Pancreas (tissue), 10 donors: ENCODE results near the gene SMURF1. TPM values are rescaled to one million over a fixed set of nuclear protein-coding genes. Genes with fewer than 3 reads are reported as not detected.

Experiments used
- ATAC-seq, 4 donors: fragments of 200-7000 bp; cut with Tn5 transposase; one replicate each; pipeline versions ENCODE4 v1.8.0 to v1.9.1; 2020; ENCODE audit warnings: mild to moderate bottlenecking in 4 of 4, moderate library complexity in 4 of 4
- DNase-seq, 6 donors: peaks; one replicate each; pipeline ENCODE4 v3.0.0-alpha.2; 2020
- FAIRE-seq: peaks from 2 replicates; lab custom pipeline; 2012; peaks lifted over from hg19 to GRCh38; lab: Jason Lieb, UNC
- H3K27ac ChIP-seq, 4 donors: fragments of 200-600 bp; sonication (generic); 1 replicate in 3 of 4; 2 replicates in 1 of 4; pipeline versions ENCODE4 v1.5.0 to v1.8.0; 2020
- H3K27me3 ChIP-seq, 4 donors: fragments of 200-600 bp; one replicate each; pipeline ENCODE4 v1.8.0; 2021
- H3K36me3 ChIP-seq, 3 donors: fragments of 200-600 bp; sonication (generic) in 1 of 3; one replicate each; pipeline versions ENCODE4 v1.5.0 to v1.8.0; 2020 to 2021
- H3K4me1 ChIP-seq, 3 donors: fragments of 200-600 bp; one replicate each; pipeline ENCODE4 v1.8.0; 2021
- H3K4me3 ChIP-seq, 4 donors: fragments of 200-600 bp; sonication (generic) in 2 of 4; one replicate each; pipeline versions ENCODE4 v1.5.0 to v1.8.0; 2020 to 2021
- H3K9me3 ChIP-seq, 4 donors: fragments of 200-600 bp; one replicate each; pipeline ENCODE4 v1.8.0; 2021
- WGBS, 2 donors: extraction: QIAGEN DNeasy Blood & Tissue Kit; methylation state at CpG; one replicate each; pipeline ENCODE4 v1.1.7; 2013; 5-methylcytosine and 5-hydroxymethylcytosine counted together
- intact Hi-C, 3 donors: fragments of 100-400 bp; cut with DNase I; formaldehyde crosslinking; loops; one replicate each; pipeline versions ENCODE4 v1.11.1 to v1.14.2; 2022
- polyA plus RNA-seq, 2 donors: library from polyadenylated mRNA; stranded (reverse); fragments of 200-250 nt; gene quantifications; one replicate each; pipeline ENCODE4 v1.2.3, GENCODE V29; 2013
- total RNA-seq, 6 donors: library from RNA; stranded (reverse); fragmentation: NEBNext Ultra II Directional in 4 of 6; extraction: Animal tissue kit (Norgen Biotek cat#: 25700) in 4 of 6; gene quantifications; one replicate each; pipeline versions ENCODE4 v1.2.1 to v1.2.4, GENCODE V29; 2021 to 2023
- TF ChIP-seq, protein P1 (sequence below), 4 donors: fragments of 200-600 bp; sonication (generic) in 3 of 4; IDR thresholded peaks; one replicate each; pipeline versions ENCODE4 v1.5.0 to v1.8.0; 2021; ENCODE audit warnings: antibody characterized with exemption in 4 of 4
- donor health status: healthy with polysubstance abuse.
- donor health status: DM: no; HTN: no; CAD: no; lungs with moderate emphysema.
- donor health status: DM: no; HTN: no; CAD: no.
- donor health status: control.
- donor health status: control.
- donor health status: Bipolar disorder and iron deficiency.
- donor health status: DM: yes; HTN: yes; CAD: no.
- donor health status: DM: no; HTN: no; CAD: no.
- donor health status: DM: no; HTN: no; CAD: no.
- donor health status: DM: yes; HTN: yes; CAD: no.

The SMURF1 gene
- total and polyA plus RNA-seq, 8 donors: 7.6 to 22.7 (median 14.1) TPM

DNA sequence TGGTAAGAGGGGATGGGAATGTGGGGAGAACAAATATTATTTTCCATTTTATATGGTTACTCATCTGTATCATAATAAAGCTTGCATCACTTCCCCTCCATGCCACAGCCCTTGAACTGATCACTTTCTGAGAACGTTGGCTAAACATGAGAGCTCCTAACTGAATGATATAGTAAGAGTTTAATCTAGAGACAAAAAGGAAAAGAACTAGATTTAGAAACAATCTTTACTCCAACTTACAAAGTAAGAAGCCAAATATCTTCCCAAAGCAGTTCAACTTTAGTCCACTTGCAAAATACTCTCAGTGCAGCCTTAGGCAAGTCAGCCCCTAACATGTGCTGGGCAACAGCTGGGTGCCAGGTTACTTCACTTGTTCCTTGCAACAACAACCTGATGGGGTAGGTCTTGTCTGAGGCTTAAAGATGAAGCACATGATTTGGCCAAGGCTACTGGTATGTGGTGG is 20.3 kb downstream of the SMURF1 start:
- FAIRE-seq: no peak
- ATAC-seq: peak in 1 of 4 donors; percentile 8
- intact Hi-C loops: no loop called here
- 55 to 59% methylated on average over 1 of the region's 1 CpG for WGBS, 2 donors
- Histone ChIP-seq H3K36me3 (no peaks in the 10 kb centered on the region), H3K27me3 (no peaks in the 10 kb centered on the region), H3K4me3 (no peak overlapping the region), H3K9me3 (no peaks in the 10 kb centered on the region), H3K27ac (peak overlapping the region in 2 of 4 donors; percentile 3 to 42), H3K4me1 (peaks cover 25 to 49% (median 42%) of the 10 kb centered on the region in 3 donors)
- TF ChIP-seq, protein P1, sequence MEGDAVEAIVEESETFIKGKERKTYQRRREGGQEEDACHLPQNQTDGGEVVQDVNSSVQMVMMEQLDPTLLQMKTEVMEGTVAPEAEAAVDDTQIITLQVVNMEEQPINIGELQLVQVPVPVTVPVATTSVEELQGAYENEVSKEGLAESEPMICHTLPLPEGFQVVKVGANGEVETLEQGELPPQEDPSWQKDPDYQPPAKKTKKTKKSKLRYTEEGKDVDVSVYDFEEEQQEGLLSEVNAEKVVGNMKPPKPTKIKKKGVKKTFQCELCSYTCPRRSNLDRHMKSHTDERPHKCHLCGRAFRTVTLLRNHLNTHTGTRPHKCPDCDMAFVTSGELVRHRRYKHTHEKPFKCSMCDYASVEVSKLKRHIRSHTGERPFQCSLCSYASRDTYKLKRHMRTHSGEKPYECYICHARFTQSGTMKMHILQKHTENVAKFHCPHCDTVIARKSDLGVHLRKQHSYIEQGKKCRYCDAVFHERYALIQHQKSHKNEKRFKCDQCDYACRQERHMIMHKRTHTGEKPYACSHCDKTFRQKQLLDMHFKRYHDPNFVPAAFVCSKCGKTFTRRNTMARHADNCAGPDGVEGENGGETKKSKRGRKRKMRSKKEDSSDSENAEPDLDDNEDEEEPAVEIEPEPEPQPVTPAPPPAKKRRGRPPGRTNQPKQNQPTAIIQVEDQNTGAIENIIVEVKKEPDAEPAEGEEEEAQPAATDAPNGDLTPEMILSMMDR (IDR thresholded peaks at IDR 0.05): no peak
- no peak for DNase-seq

DNA sequence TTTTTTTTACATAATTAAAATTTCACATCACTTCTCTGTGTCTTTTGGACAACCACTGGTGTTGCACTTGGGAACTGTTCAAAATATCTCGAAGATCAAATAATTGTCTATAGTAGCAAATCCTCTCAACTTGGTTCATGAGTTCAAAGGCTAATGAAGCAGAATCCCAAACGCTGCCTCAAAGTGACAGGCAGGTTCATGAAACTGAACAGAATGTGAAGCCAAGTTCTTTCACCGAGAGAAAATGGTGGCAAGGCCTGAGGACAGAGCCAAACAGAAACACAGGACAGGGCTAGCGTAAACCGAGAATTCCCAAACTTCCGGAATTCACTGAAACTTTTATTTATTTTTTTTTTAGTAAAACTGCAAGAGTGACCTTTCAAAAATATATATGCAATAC is 21.1 kb downstream of the SMURF1 start:
- H3K4me1 ChIP-seq: peaks cover 18 to 41% (median 35%) of the 10 kb centered on the region in 3 donors
- TF ChIP-seq, protein P1 (IDR thresholded peaks at IDR 0.05): no peak
- WGBS, 2 donors: 94 to 95% methylated on average over 6 of the region's 6 CpGs
- no peaks in the 10 kb centered on the region for H3K27me3 ChIP-seq
- no peak overlapping the region for H3K27ac ChIP-seq
- intact Hi-C loops: no loop called here
- no peaks in the 10 kb centered on the region for H3K36me3 ChIP-seq
- no peaks in the 10 kb centered on the region for H3K9me3 ChIP-seq
- FAIRE-seq (no peak), ATAC-seq (no peak), DNase-seq (no peak)
- H3K4me3 ChIP-seq: no peak overlapping the region

DNA sequence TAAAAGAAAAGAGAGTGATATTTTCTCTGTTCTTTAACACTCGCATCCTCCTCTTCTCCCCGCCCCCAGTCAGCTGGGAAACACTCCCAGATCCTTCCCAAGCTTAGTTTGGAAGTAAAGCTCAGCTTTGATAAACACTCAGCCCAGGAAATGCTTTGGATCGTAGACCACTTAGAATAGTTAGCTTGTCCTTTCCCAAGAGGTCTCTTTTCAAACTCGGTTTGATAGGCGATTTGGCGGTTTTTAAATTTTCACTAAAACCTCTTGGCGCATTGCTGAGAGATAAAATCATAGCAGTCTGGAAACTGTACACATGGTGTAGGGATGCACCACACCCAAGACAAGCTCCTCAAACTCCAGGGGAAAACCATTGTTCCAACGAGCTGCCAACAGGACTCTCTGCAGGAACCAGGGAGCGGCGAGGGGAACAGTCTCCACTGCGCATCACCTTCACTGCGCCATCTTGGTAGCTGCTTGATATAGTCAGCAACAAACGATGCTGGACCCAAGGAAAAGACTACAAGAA is 22.3 kb downstream of the SMURF1 start:
- intact Hi-C loops: no loop called here
- TF ChIP-seq, protein P1 (IDR thresholded peaks at IDR 0.05): no peak
- Histone ChIP-seq H3K4me3 (no peak overlapping the region), H3K27me3 (no peaks in the 10 kb centered on the region), H3K4me1 (peaks cover 10 to 29% (median 23%) of the 10 kb centered on the region in 3 donors), H3K27ac (no peak overlapping the region), H3K9me3 (no peaks in the 10 kb centered on the region), H3K36me3 (no peaks in the 10 kb centered on the region)
- 88 to 90% methylated on average over 13 of the region's 13 CpGs for WGBS, 2 donors
- no peak for DNase-seq
- FAIRE-seq: no peak
- ATAC-seq: peak in 1 of 4 donors; percentile 29

DNA sequence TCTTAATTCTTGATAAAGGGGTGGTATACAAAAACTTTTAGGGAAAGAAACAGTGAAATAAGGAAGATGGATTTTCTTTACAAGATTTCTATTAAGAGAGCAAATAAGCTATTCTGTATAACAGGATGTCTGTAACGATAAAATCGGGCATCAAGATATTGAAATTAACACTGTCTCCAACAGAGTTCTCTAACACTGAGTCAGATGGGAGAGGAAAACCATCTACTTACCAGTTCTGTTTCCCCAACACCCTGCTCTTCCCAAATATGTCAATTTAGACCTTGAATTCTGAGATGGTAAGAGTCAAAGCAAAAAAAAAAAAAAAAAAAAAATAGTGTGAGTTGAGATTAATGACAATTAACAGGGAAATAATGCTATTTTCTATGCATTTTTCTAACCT is 23.0 kb downstream of the SMURF1 start:
- H3K27me3 ChIP-seq: no peaks in the 10 kb centered on the region
- TF ChIP-seq, protein P1 (IDR thresholded peaks at IDR 0.05): no peak
- FAIRE-seq (no peak), ATAC-seq (no peak), DNase-seq (no peak)
- H3K4me1 ChIP-seq: peaks cover 10 to 24% (median 23%) of the 10 kb centered on the region in 3 donors
- no peaks in the 10 kb centered on the region for H3K36me3 ChIP-seq
- intact Hi-C loops: no loop called here
- H3K4me3 ChIP-seq: no peak overlapping the region
- H3K27ac ChIP-seq: no peak overlapping the region
- no peaks in the 10 kb centered on the region for H3K9me3 ChIP-seq
- 78 to 86% methylated on average over 2 of the region's 2 CpGs for WGBS, 2 donors

DNA sequence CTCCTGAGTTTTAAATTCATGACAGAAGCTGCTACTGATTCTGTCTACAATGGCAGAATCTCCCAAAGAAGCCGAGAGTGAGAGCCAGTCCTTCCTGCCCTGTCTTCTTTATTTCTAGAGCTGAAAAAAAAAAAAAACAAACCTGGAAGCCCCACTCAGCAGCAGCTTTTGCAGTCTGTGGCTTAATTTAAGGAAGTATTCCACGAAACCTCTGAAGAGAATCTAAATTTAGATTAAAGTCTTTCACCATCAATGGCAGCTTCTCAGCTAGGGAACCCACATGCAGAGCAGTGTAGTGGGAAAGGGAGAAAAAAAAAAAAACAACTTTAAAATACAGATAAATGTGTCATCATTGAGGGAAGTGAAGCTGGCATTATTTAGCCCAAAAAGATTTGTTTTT is 23.4 kb downstream of the SMURF1 start:
- intact Hi-C loops: no loop called here
- H3K27ac ChIP-seq: no peak overlapping the region
- no peak overlapping the region for H3K4me3 ChIP-seq
- 70 to 78% methylated on average over 2 of the region's 2 CpGs for WGBS, 2 donors
- no peaks in the 10 kb centered on the region for H3K27me3 ChIP-seq
- TF ChIP-seq, protein P1 (IDR thresholded peaks at IDR 0.05): no peak
- ATAC-seq (peak in 1 of 4 donors; percentile 41), DNase-seq (no peak), FAIRE-seq (no peak)
- H3K9me3 ChIP-seq: no peaks in the 10 kb centered on the region
- H3K36me3 ChIP-seq: no peaks in the 10 kb centered on the region
- peaks cover 10 to 20% (median 19%) of the 10 kb centered on the region in 3 donors for H3K4me1 ChIP-seq
